ENCODE results near the gene FAM72D.
"Not testable (repeated sequence)": the region's sequence is repeated elsewhere in the genome, so short reads cannot be mapped to it uniquely, and the experiment has no call there.

FAM72D gene

DNA sequence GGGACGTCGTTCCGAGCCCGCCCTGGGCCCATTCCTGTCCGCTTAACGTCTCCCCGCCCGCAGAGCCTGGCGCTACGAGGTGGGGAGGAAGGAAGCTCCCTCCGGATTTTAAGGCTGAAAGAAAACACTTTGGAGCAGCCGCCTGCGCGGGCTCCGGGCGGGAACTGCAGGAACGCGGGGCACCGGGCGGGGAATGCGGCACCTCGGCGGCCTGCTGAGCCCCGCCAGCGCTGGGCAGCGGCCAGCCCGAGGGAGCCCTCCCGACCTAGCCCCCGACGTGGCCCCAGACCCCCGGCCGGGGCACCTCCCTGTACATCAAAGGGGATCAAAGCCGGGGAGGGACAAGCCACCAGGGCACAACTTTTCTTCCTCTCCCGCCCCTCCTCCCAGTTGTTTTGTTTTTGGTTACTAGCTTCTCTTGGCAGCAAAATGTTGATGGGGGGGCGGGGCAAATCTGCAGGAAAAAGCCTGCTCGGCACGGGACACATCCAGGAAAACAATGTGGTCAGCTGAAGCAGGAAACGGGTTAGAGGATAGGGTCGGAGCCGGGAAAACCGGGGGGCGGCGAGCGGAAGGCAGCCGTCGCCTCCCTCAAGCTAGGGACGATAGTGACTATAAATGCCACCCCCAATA lies 2.1 kb upstream of the FAM72D start:
- H3K27ac ChIP-seq (ENCODE audit: low read depth, low read length); H3K36me3 ChIP-seq (ENCODE audit: control insufficient read depth in 1 of 2, insufficient read depth in 2 of 2, low read length in 2 of 2); H3K4me3 ChIP-seq (ENCODE audit: low read depth in 1 of 2, low read length in 2 of 2); H3K9ac ChIP-seq (ENCODE audit: low read depth in 1 of 2, low read length in 2 of 2); H3K4me1 ChIP-seq (ENCODE audit: control insufficient read depth in 1 of 2, insufficient read depth in 2 of 2, low read length in 2 of 2); H3K9me3 ChIP-seq (ENCODE audit: control insufficient read depth in 1 of 2, low read length in 2 of 2); H3K27me3 ChIP-seq (ENCODE audit: control insufficient read depth in 1 of 2, insufficient read depth in 2 of 2, low read length in 2 of 2): not testable (repeated sequence)

DNA sequence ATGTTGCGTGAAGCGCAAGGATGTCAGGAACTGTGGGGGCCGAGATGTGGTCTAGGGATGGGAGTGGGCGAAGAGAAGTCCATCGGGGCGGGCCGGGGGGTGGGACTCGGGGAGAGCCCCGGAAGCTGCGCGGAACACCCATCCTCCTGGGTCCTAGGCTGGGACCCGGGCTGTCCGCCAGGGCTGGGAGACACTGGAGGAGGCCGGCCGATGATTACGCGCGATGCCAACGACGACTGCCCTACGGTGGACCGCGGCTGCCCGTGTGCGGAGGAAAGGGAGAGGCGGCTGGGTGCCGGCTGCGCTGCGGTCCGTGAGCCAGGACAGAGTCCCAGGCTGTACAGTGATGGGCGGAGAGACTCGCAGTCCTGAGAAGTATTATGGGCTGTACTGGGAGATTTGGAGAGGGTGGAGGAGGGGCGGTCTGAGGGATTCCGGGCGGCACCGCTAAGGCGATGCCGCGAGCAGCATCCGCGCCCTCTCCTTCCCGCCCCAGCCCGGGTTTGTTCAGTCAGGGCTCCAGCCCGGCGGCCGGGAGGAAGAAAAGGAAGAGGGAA lies 1.0 kb upstream of the FAM72D start:
- H3K9me3 ChIP-seq (ENCODE audit: control insufficient read depth in 1 of 2, low read length in 2 of 2); H3K9ac ChIP-seq (ENCODE audit: low read depth in 1 of 2, low read length in 2 of 2); H3K27me3 ChIP-seq (ENCODE audit: control insufficient read depth in 1 of 2, insufficient read depth in 2 of 2, low read length in 2 of 2); H3K36me3 ChIP-seq (ENCODE audit: control insufficient read depth in 1 of 2, insufficient read depth in 2 of 2, low read length in 2 of 2); H3K27ac ChIP-seq (ENCODE audit: low read depth, low read length); H3K4me1 ChIP-seq (ENCODE audit: control insufficient read depth in 1 of 2, insufficient read depth in 2 of 2, low read length in 2 of 2): not testable (repeated sequence)
- H3K4me3 ChIP-seq (ENCODE audit: low read depth in 1 of 2, low read length in 2 of 2), result peak overlapping the region in 1 of 2 donors; percentile 54

DNA sequence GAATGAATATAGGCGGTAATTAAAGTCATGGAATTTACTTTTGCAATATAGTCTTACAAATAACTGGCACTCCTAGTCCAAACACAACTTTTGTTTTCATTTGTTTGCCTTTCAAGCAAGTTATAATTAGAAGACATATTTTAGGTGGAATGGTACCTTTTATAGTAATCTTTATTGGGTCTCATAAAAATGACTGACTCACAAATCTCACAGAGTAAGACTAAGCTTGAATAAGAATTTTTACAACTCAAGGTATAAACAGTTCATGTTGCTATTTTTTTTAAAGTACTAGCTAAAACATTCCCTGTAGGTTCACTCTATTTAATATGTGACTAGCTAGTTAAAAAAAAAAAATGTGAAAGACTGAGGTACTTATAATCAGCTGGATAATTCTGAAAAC lies 6.0 kb downstream of the FAM72D start:
- H3K4me1 ChIP-seq (ENCODE audit: control insufficient read depth in 1 of 2, insufficient read depth in 2 of 2, low read length in 2 of 2), result not testable (repeated sequence)

DNA sequence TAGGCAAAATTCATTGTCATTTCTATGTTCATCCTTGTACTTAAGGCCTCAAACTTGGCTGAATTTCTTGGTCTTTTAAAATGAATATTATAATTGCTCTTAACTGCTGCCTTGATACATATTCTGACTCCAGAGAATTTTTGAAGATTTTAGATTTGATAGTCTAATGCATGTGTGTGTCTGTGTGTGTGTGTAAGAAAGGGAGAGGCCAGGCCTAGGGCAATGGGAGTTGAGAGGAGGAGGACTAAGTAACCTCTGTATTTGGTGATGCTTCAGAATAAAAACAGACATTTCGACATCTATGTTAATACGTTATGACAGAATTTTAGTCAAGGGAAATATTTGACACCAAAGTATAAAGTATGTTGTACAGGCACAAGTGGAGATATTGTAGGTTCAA lies 7.5 kb downstream of the FAM72D start:
- not testable (repeated sequence) for H3K4me1 ChIP-seq (ENCODE audit: control insufficient read depth in 1 of 2, insufficient read depth in 2 of 2, low read length in 2 of 2); H3K27me3 ChIP-seq (ENCODE audit: control insufficient read depth in 1 of 2, insufficient read depth in 2 of 2, low read length in 2 of 2); H3K4me3 ChIP-seq (ENCODE audit: low read depth in 1 of 2, low read length in 2 of 2); H3K27ac ChIP-seq (ENCODE audit: low read depth, low read length); H3K36me3 ChIP-seq (ENCODE audit: control insufficient read depth in 1 of 2, insufficient read depth in 2 of 2, low read length in 2 of 2); H3K9me3 ChIP-seq (ENCODE audit: control insufficient read depth in 1 of 2, low read length in 2 of 2); H3K9ac ChIP-seq (ENCODE audit: low read depth in 1 of 2, low read length in 2 of 2)

More for the DNA sequence above, 6.0 kb downstream of the FAM72D start:
- not testable (repeated sequence) for H3K36me3 ChIP-seq (ENCODE audit: control insufficient read depth in 1 of 2, insufficient read depth in 2 of 2, low read length in 2 of 2); H3K27me3 ChIP-seq (ENCODE audit: control insufficient read depth in 1 of 2, insufficient read depth in 2 of 2, low read length in 2 of 2); H3K27ac ChIP-seq (ENCODE audit: low read depth, low read length); H3K9ac ChIP-seq (ENCODE audit: low read depth in 1 of 2, low read length in 2 of 2); H3K4me3 ChIP-seq (ENCODE audit: low read depth in 1 of 2, low read length in 2 of 2); H3K9me3 ChIP-seq (ENCODE audit: control insufficient read depth in 1 of 2, low read length in 2 of 2)

DNA sequence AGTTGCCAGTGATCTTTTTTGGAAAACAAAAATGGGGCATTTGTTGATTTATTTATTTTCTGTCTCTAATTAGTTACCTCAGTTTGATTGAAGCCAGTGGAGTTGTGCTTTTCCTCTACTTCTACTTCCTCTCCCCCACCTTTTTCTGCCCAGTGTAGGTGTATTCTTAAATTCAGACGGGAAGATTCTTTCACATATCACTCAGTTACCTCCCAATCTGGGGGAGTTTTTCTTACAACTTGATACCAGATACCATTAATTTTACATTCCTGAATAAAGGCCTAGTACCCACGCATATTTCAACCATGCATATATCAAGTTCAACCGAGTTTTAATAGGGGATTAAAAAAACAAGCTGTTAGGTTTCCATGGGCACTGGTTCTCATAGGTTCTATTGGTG lies 15.9 kb downstream of the FAM72D start:
- not testable (repeated sequence) for H3K4me1 ChIP-seq (ENCODE audit: control insufficient read depth in 1 of 2, insufficient read depth in 2 of 2, low read length in 2 of 2); H3K4me3 ChIP-seq (ENCODE audit: low read depth in 1 of 2, low read length in 2 of 2); H3K9me3 ChIP-seq (ENCODE audit: control insufficient read depth in 1 of 2, low read length in 2 of 2); H3K27ac ChIP-seq (ENCODE audit: low read depth, low read length); H3K27me3 ChIP-seq (ENCODE audit: control insufficient read depth in 1 of 2, insufficient read depth in 2 of 2, low read length in 2 of 2); H3K36me3 ChIP-seq (ENCODE audit: control insufficient read depth in 1 of 2, insufficient read depth in 2 of 2, low read length in 2 of 2); H3K9ac ChIP-seq (ENCODE audit: low read depth in 1 of 2, low read length in 2 of 2)

DNA sequence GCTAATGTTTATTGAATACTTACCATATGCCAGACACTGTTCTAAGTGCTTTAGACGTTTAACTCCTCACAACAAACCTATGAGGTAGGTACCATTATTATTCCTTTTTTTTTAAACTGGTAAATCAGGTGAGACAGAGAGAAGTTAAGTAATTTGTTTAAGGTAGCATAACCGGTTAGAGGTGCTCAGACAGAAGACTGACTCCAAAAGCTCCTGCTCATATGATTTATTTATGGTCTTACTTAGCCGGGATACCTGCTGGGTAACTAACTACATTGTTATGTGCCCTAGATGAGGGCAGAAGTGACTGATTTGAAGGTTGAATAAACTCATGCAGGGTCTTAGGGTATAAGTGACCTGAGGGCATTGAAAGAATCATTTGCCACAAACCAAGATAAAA lies 16.9 kb downstream of the FAM72D start:
- not testable (repeated sequence) for H3K9ac ChIP-seq (ENCODE audit: low read depth in 1 of 2, low read length in 2 of 2); H3K27ac ChIP-seq (ENCODE audit: low read depth, low read length); H3K4me1 ChIP-seq (ENCODE audit: control insufficient read depth in 1 of 2, insufficient read depth in 2 of 2, low read length in 2 of 2); H3K4me3 ChIP-seq (ENCODE audit: low read depth in 1 of 2, low read length in 2 of 2); H3K27me3 ChIP-seq (ENCODE audit: control insufficient read depth in 1 of 2, insufficient read depth in 2 of 2, low read length in 2 of 2); H3K9me3 ChIP-seq (ENCODE audit: control insufficient read depth in 1 of 2, low read length in 2 of 2); H3K36me3 ChIP-seq (ENCODE audit: control insufficient read depth in 1 of 2, insufficient read depth in 2 of 2, low read length in 2 of 2)

DNA sequence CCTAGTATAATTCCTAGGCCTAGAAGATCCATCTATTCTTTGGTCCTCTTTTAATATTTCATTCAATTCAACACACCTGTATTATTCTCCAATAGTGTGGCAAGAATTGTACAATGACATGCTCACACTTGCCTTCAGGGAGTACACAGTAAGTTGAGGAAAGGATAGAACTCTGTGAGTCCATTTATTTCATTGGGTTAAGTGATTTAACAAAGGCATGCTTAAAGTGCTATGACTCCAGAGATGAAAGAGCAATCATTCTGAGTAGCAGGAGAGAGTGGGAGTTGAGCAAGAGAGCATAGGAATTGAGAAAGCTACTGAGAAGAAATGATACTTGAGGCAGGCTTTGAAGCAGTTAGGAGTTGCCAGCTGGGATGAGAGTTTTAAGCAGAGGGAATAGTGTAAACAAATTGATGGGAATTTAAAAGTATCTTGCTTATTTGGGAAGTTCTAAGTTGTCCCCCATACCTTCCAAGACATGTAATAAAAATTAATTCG lies 18.8 kb downstream of the FAM72D start:
- H3K36me3 ChIP-seq (ENCODE audit: control insufficient read depth in 1 of 2, insufficient read depth in 2 of 2, low read length in 2 of 2); H3K4me3 ChIP-seq (ENCODE audit: low read depth in 1 of 2, low read length in 2 of 2); H3K27me3 ChIP-seq (ENCODE audit: control insufficient read depth in 1 of 2, insufficient read depth in 2 of 2, low read length in 2 of 2); H3K9ac ChIP-seq (ENCODE audit: low read depth in 1 of 2, low read length in 2 of 2); H3K27ac ChIP-seq (ENCODE audit: low read depth, low read length); H3K4me1 ChIP-seq (ENCODE audit: control insufficient read depth in 1 of 2, insufficient read depth in 2 of 2, low read length in 2 of 2); H3K9me3 ChIP-seq (ENCODE audit: control insufficient read depth in 1 of 2, low read length in 2 of 2): not testable (repeated sequence)

DNA sequence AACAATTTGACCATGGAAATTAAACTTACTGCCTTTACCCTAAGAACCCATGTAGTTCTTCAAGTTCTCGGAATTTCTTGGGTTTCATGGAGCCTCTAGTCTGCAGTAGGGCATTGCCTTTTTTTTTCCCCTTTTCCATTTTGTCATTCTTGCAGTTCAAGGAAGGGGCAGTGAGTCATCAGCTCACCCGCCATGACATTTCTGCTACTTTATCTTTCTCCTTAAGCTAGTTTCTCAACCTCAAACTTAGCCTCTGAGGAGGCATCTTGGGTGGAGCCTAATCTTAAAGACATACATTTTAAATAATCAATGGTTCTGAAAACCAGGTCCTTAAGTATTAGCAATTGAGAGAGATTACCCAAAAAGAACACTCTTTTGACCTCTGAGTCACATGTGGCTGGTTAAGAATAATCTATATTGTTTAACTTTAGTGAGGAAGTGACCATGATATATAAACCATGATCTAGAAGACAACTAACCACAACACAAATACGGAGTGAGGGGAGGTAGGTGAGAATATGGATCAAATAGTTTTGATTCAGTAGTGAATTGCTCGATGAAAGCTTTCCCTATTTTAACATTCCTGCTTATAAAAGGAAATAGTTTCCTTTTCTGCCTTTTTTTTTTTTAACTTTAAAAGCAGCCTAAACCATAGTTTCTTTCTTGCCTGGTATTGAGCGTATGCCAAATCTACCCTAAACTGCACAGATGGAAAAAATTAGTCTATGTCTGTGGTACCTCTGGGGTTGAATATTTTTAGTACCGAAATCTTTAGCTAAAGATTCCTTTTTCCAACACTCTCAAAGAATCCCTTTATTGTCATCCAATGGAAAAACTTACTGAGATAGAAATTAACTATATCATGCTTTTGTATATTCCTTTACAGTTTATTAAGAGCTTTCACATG lies 20.1 kb downstream of the FAM72D start:
- H3K27me3 ChIP-seq (ENCODE audit: control insufficient read depth in 1 of 2, insufficient read depth in 2 of 2, low read length in 2 of 2); H3K4me1 ChIP-seq (ENCODE audit: control insufficient read depth in 1 of 2, insufficient read depth in 2 of 2, low read length in 2 of 2); H3K4me3 ChIP-seq (ENCODE audit: low read depth in 1 of 2, low read length in 2 of 2); H3K9ac ChIP-seq (ENCODE audit: low read depth in 1 of 2, low read length in 2 of 2); H3K9me3 ChIP-seq (ENCODE audit: control insufficient read depth in 1 of 2, low read length in 2 of 2); H3K36me3 ChIP-seq (ENCODE audit: control insufficient read depth in 1 of 2, insufficient read depth in 2 of 2, low read length in 2 of 2); H3K27ac ChIP-seq (ENCODE audit: low read depth, low read length): not testable (repeated sequence)

DNA sequence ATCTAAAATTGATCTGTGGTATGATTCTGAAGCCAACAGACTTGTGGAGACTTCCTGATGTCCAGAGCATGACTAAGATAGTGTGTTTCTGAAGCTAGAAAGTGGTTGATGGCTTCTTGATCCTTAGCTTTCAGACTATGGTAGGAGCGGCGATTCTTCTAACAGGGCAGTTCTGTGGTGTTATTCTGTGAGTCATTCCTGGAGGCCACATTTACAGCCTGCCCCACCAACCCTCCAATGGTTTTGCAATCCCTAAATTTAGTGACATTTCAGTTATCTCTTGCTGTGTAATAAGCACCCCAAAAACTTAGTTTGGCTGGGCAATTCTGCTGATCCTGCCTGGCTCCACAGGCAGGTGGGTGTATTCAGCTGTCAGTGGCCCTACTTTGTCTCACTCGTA lies 24.1 kb downstream of the FAM72D start:
- not testable (repeated sequence) for H3K9me3 ChIP-seq (ENCODE audit: control insufficient read depth in 1 of 2, low read length in 2 of 2); H3K27ac ChIP-seq (ENCODE audit: low read depth, low read length); H3K4me3 ChIP-seq (ENCODE audit: low read depth in 1 of 2, low read length in 2 of 2); H3K4me1 ChIP-seq (ENCODE audit: control insufficient read depth in 1 of 2, insufficient read depth in 2 of 2, low read length in 2 of 2); H3K9ac ChIP-seq (ENCODE audit: low read depth in 1 of 2, low read length in 2 of 2); H3K36me3 ChIP-seq (ENCODE audit: control insufficient read depth in 1 of 2, insufficient read depth in 2 of 2, low read length in 2 of 2); H3K27me3 ChIP-seq (ENCODE audit: control insufficient read depth in 1 of 2, insufficient read depth in 2 of 2, low read length in 2 of 2)

DNA sequence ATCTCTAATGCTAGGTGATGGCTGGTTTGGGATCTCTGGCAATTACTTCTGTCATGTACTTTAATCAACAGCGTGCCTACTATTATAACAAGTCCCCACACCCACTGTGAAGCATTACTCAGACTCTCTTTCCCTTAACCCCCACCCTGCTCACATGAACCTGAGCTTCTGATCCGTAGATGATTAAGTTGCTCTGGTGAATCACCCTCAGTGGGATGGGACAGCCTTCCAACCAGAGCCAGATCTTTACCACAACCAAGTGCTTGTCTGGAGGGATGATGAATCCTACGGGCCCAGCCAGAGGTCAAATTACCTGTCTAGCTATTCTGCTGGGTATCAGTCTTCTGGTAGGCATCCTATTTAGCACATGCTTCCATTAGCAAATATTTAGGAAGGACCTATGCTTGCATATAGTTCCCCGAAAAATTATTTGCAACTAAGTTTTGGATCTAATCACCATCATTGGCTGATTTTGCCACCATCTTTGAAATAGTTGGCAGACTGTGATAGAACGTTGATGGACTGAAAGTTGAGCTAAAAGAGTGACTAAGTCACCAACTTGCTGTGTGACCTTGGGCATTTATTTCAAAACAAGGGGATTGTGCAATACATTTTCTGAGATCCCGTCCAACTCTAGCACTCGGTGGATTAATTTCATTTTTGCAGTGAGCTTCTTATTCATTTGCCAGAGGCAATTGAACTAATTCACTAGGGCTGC lies 26.7 kb downstream of the FAM72D start:
- not testable (repeated sequence) for H3K9ac ChIP-seq (ENCODE audit: low read depth in 1 of 2, low read length in 2 of 2); H3K36me3 ChIP-seq (ENCODE audit: control insufficient read depth in 1 of 2, insufficient read depth in 2 of 2, low read length in 2 of 2); H3K9me3 ChIP-seq (ENCODE audit: control insufficient read depth in 1 of 2, low read length in 2 of 2)

More for the DNA sequence above, 26.7 kb downstream of the FAM72D start:
- not testable (repeated sequence) for H3K4me1 ChIP-seq (ENCODE audit: control insufficient read depth in 1 of 2, insufficient read depth in 2 of 2, low read length in 2 of 2); H3K27ac ChIP-seq (ENCODE audit: low read depth, low read length); H3K4me3 ChIP-seq (ENCODE audit: low read depth in 1 of 2, low read length in 2 of 2); H3K27me3 ChIP-seq (ENCODE audit: control insufficient read depth in 1 of 2, insufficient read depth in 2 of 2, low read length in 2 of 2)

All from duodenal mucosa (tissue), 2 donors.